Bronchial epithelial cell (primary cell): ENCODE results near the gene IFNLR1. TPM values are rescaled to one million over a fixed set of nuclear protein-coding genes. Genes with fewer than 3 reads are reported as not detected.

ENCODE experiments used
- DNase-seq: peaks from one replicate; pipeline ENCODE4 v3.0.0-alpha.2; 2010; ENCODE audit warnings: low read depth
- FAIRE-seq: peaks from 2 replicates; lab custom pipeline; 2011; peaks lifted over from hg19 to GRCh38; lab: Jason Lieb, UNC
- H3K27me3 ChIP-seq: 2 replicates; pipeline ENCODE4 v1.5.1; 2011; ENCODE audit warnings: low read length; ENCODE audit not compliant: control insufficient read depth, insufficient read depth
- H3K36me3 ChIP-seq: 2 replicates; pipeline ENCODE4 v1.5.1; 2011; ENCODE audit warnings: low read length; ENCODE audit not compliant: control insufficient read depth, insufficient read depth
- H3K4me3 ChIP-seq: 2 replicates; pipeline ENCODE4 v1.5.1; 2011; ENCODE audit warnings: mild to moderate bottlenecking, low read depth, low read length, control low read depth
- CTCF ChIP-seq: IDR thresholded peaks from 2 replicates; pipeline ENCODE4 v1.5.1; 2011; ENCODE audit warnings: mild to moderate bottlenecking, moderate library complexity, low read length, control low read depth, inconsistent platforms; ENCODE audit not compliant: insufficient read depth, severe bottlenecking
- total RNA-seq: library from RNA; depleted of rRNA; stranded (reverse); fragments of >200 nt; gene quantifications from 2 replicates; pipeline ENCODE4 v1.2.1, GENCODE V29; 2014

IFNLR1 gene
- total RNA-seq, 1 donor from 2014 or later, result 4.5 TPM

- no peak for TF ChIP-seq CTCF
- no peaks in the 10 kb centered on the region for H3K27me3 ChIP-seq
- H3K36me3 ChIP-seq, result no peaks in the 10 kb centered on the region
- no peak overlapping the region for H3K4me3 ChIP-seq
- no peak for DNase-seq
- FAIRE-seq, result no peak
Observed at GRCh38 chr1:24140741-24141181, 46.3 kb downstream of the IFNLR1 start.

- H3K4me3 ChIP-seq, result no peak overlapping the region
- no peak for TF ChIP-seq CTCF
- DNase-seq (no peak), FAIRE-seq (peak; percentile 93)
- H3K27me3 ChIP-seq, result no peaks in the 10 kb centered on the region
- no peaks in the 10 kb centered on the region for H3K36me3 ChIP-seq
Observed at GRCh38 chr1:24139841-24140425, 47.2 kb downstream of the IFNLR1 start.

- no peak for DNase-seq
- Histone ChIP-seq H3K4me3 (no peak overlapping the region), H3K27me3 (no peaks in the 10 kb centered on the region), H3K36me3 (no peaks in the 10 kb centered on the region)
- no peak for TF ChIP-seq CTCF
- FAIRE-seq, result no peak
Observed at GRCh38 chr1:24139222-24139489, 47.9 kb downstream of the IFNLR1 start.

- no peak overlapping the region for H3K4me3 ChIP-seq
- H3K27me3 ChIP-seq, result no peaks in the 10 kb centered on the region
- TF ChIP-seq CTCF, result no peak
- no peak for DNase-seq
- FAIRE-seq, result peak; percentile 58
- H3K36me3 ChIP-seq, result no peaks in the 10 kb centered on the region
Observed at GRCh38 chr1:24138476-24139221, 48.4 kb downstream of the IFNLR1 start.

- TF ChIP-seq CTCF, result no peak
- H3K27me3 ChIP-seq, result no peaks in the 10 kb centered on the region
- no peak overlapping the region for H3K4me3 ChIP-seq
- H3K36me3 ChIP-seq, result no peaks in the 10 kb centered on the region
- DNase-seq (no peak), FAIRE-seq (no peak)
Observed at GRCh38 chr1:24136956-24137539, 50.0 kb downstream of the IFNLR1 start.

GRCh38 chr1:24134376-24134775 lies 52.7 kb downstream of the IFNLR1 start:
- no peak for TF ChIP-seq CTCF
- FAIRE-seq (peak; percentile 55), DNase-seq (no peak)
- Histone ChIP-seq H3K36me3 (no peaks in the 10 kb centered on the region), H3K4me3 (no peak overlapping the region), H3K27me3 (no peaks in the 10 kb centered on the region)
